IMR-90 (cell line): ENCODE data around the gene DDX41. TPM values are rescaled to one million over a fixed set of nuclear protein-coding genes. Genes with fewer than 3 reads are reported as not detected.

Experiments
- ATAC-seq: fragments of 200-7000 bp; cut with Tn5 transposase; 2 replicates; pipeline ENCODE4 v1.9.1; 2020; ENCODE audit warnings: low read depth, mild to moderate bottlenecking, moderate library complexity
- BruUV-seq: library from RNA; stranded (reverse); fragments of 400-500 nt; replicated peaks from 2 replicates; lab custom pipeline; 2021; lab: Mats Ljungman, UMichigan
- CTCF ChIA-PET: fragments of 300-600 bp; formaldehyde crosslinking; extraction: SDS; loops from one replicate; lab custom pipeline; 2021; ENCODE audit warnings: antibody characterized with exemption; lab: Yijun Ruan, JAX
- POLR2A ChIA-PET: fragments of 300-600 bp; sonication (Branson Sonifier 250); formaldehyde crosslinking; loops from one replicate; lab custom pipeline; 2022; ENCODE audit warnings: antibody characterized with exemption; ENCODE audit not compliant: unreplicated experiment; lab: Charles Lee
- DNase-seq: peaks from one replicate; pipeline ENCODE4 v3.0.0; 2013
- H2AFZ ChIP-seq: replicated peaks from 2 replicates; pipeline ENCODE3; 2013; ENCODE audit warnings: low read length, mild to moderate bottlenecking; ENCODE audit not compliant: poor library complexity
- H2AK5ac ChIP-seq: 2 replicates; pipeline ENCODE4 v1.6.1; 2013; ENCODE audit warnings: low read depth, low read length, inconsistent platforms
- H2AK9ac ChIP-seq: replicated peaks from 2 replicates; pipeline ENCODE3; 2013; ENCODE audit warnings: mild to moderate bottlenecking, low read depth, low read length, moderate library complexity; ENCODE audit not compliant: poor library complexity
- H2BK120ac ChIP-seq: 2 replicates; pipeline ENCODE4 v1.6.1; 2013; ENCODE audit warnings: low read depth, low read length, inconsistent platforms
- H2BK15ac ChIP-seq: 3 replicates; pipeline ENCODE4 v1.6.1; 2013; ENCODE audit warnings: low read depth, low read length, inconsistent platforms
- H2BK20ac ChIP-seq: 2 replicates; pipeline ENCODE4 v1.6.1; 2013; ENCODE audit warnings: low read depth, mild to moderate bottlenecking, inconsistent platforms, low read length, moderate library complexity
- H2BK5ac ChIP-seq: 2 replicates; pipeline ENCODE4 v1.6.1; 2013; ENCODE audit warnings: mild to moderate bottlenecking, low read depth, low read length, inconsistent platforms; ENCODE audit not compliant: poor library complexity, severe bottlenecking
- H3K14ac ChIP-seq: replicated peaks from 2 replicates; pipeline ENCODE4 v1.6.1; 2013; ENCODE audit warnings: low read depth, low read length, inconsistent platforms
- H3K18ac ChIP-seq: 2 replicates; pipeline ENCODE4 v1.6.1; 2013; ENCODE audit warnings: low read depth, low read length, control low read depth
- H3K23ac ChIP-seq: 2 replicates; pipeline ENCODE4 v1.6.1; 2013; ENCODE audit warnings: low read depth, low read length, inconsistent platforms
- H3K27ac ChIP-seq: 2 replicates; pipeline ENCODE4 v1.5.1; 2013; ENCODE audit warnings: mild to moderate bottlenecking, control low read depth, low read length; ENCODE audit not compliant: insufficient read depth
- H3K27me3 ChIP-seq: 2 replicates; pipeline ENCODE4 v1.6.1; 2013; ENCODE audit warnings: low read length; ENCODE audit not compliant: control insufficient read depth, insufficient read depth
- H3K36me3 ChIP-seq: 2 replicates; pipeline ENCODE4 v1.6.1; 2013; ENCODE audit warnings: low read length, mixed read lengths; ENCODE audit not compliant: control insufficient read depth, insufficient read depth
- H3K4ac ChIP-seq: 2 replicates; pipeline ENCODE4 v1.6.1; 2013; ENCODE audit warnings: low read depth, low read length, inconsistent platforms
- H3K4me1 ChIP-seq: 2 replicates; pipeline ENCODE4 v1.6.1; 2013; ENCODE audit warnings: low read length, mixed read lengths; ENCODE audit not compliant: control insufficient read depth, insufficient read depth
- H3K4me2 ChIP-seq: 2 replicates; pipeline ENCODE4 v1.6.1; 2013; ENCODE audit warnings: low read depth, mild to moderate bottlenecking, control low read depth, low read length, moderate library complexity
- H3K4me3 ChIP-seq: 2 replicates; pipeline ENCODE4 v1.5.1; 2013; ENCODE audit warnings: low read depth, mild to moderate bottlenecking, control low read depth, low read length, moderate library complexity; ENCODE audit not compliant: insufficient read depth
- H3K56ac ChIP-seq: 2 replicates; pipeline ENCODE4 v1.6.1; 2013; ENCODE audit warnings: low read length, inconsistent platforms; ENCODE audit not compliant: insufficient read depth; ENCODE audit errors: extremely low read depth
- H3K79me1 ChIP-seq, 2 experiments: 2 replicates each; pipeline ENCODE4 v1.6.1; 2013; ENCODE audit warnings: low read length in 2 of 2, inconsistent platforms in 1 of 2, low read depth in 1 of 2
- H3K9ac ChIP-seq: 2 replicates; pipeline ENCODE4 v1.6.1; 2013; ENCODE audit warnings: low read depth, low read length, control low read depth
- H3K9me1 ChIP-seq: 2 replicates; pipeline ENCODE4 v1.6.1; 2013; ENCODE audit warnings: low read length, inconsistent platforms; ENCODE audit not compliant: insufficient read depth
- H3K9me3 ChIP-seq: 2 replicates; pipeline ENCODE4 v1.6.1; 2013; ENCODE audit warnings: low read length; ENCODE audit not compliant: control insufficient read depth, insufficient read depth
- H4K20me1 ChIP-seq: 2 replicates; pipeline ENCODE4 v1.6.1; 2013; ENCODE audit warnings: low read length, inconsistent platforms; ENCODE audit not compliant: insufficient read depth
- H4K5ac ChIP-seq: 2 replicates; pipeline ENCODE4 v1.6.1; 2013; ENCODE audit warnings: mild to moderate bottlenecking, low read depth, low read length, control low read depth
- H4K8ac ChIP-seq, 2 experiments: 2 replicates each; pipeline ENCODE4 v1.6.1; 2013; ENCODE audit warnings: low read depth in 2 of 2, low read length in 2 of 2, control low read depth in 1 of 2, inconsistent platforms in 1 of 2
- H4K91ac ChIP-seq: 2 replicates; pipeline ENCODE4 v1.6.1; 2013; ENCODE audit warnings: low read depth, low read length, inconsistent platforms; ENCODE audit not compliant: insufficient read depth
- CEBPB ChIP-seq: IDR thresholded peaks from 2 replicates; pipeline ENCODE4 v1.6.1; 2012; ENCODE audit warnings: low read depth, low read length, improper control_type of control experiment
- MXI1 ChIP-seq: IDR thresholded peaks from 2 replicates; pipeline ENCODE4 v1.6.1; 2012; ENCODE audit warnings: low read depth, mild to moderate bottlenecking, low read length, moderate library complexity, borderline replicate concordance
- RAD21 ChIP-seq: IDR thresholded peaks from 2 replicates; pipeline ENCODE4 v1.6.1; 2012; ENCODE audit warnings: low read length, improper control_type of control experiment
- WGBS, 2 experiments: methylation state at CpG; one replicate each; pipeline versions ENCODE4 v1.1.5 to v1.1.7; 2013; ENCODE audit warnings: missing lambda C conversion rate in 2 of 2; ENCODE audit not compliant: insufficient read length in 1 of 2; ENCODE audit errors: extremely low coverage in 2 of 2; 5-methylcytosine and 5-hydroxymethylcytosine counted together
- dilution Hi-C: fragments of 300-500 bp; cut with HindIII; formaldehyde crosslinking; loops from one replicate; pipeline ENCODE4 v1.14.3; 2018; ENCODE audit warnings: low sequenced_read_pairs; ENCODE audit not compliant: unreplicated experiment
- in situ Hi-C: fragments of 300-500 bp; cut with MboI; formaldehyde crosslinking; loops from 3 replicates; pipeline ENCODE4 v1.14.3; 2019; ENCODE audit warnings: low sequenced_read_pairs, inconsistent platforms, mixed read lengths
- intact Hi-C: fragments of 100-400 bp; cut with micrococcal nuclease; formaldehyde crosslinking; loops from 2 replicates; pipeline ENCODE4 v1.10.0; 2022
- polyA plus RNA-seq, 3 experiments: library from polyadenylated mRNA; depleted of rRNA; stranded (reverse); fragments of >200 nt; gene quantifications; 2 replicates each; pipeline ENCODE4 v1.2.3, GENCODE V29; 2012; ENCODE audit warnings: low replicate concordance in 1 of 3
- total RNA-seq: library from RNA; depleted of rRNA; stranded (reverse); fragments of >200 nt; gene quantifications from 2 replicates; pipeline ENCODE4 v1.2.3, GENCODE V29; 2012

Gene DDX41
- total and polyA plus RNA-seq, 2 of the 4 experiments (the other 2 are of a cell fraction) = 130 to 170 TPM

- H2AFZ ChIP-seq = no peak overlapping the region
- TF ChIP-seq MXI1 (no peak), RAD21 (no peak), CEBPB (no peak)
- H3K9me1 ChIP-seq = no peaks in the 10 kb centered on the region
- H3K27ac ChIP-seq = no peak overlapping the region
- no peaks in the 10 kb centered on the region for H3K27me3 ChIP-seq
- H3K14ac ChIP-seq = no peak overlapping the region
- H2BK120ac ChIP-seq = no peak overlapping the region
- CTCF ChIA-PET = no interaction called here
- H3K36me3 ChIP-seq = peaks cover 51% of the 10 kb centered on the region
- H3K4me1 ChIP-seq = no peaks in the 10 kb centered on the region
- no peak overlapping the region for H3K18ac ChIP-seq
- no peak overlapping the region for H3K56ac ChIP-seq
- H4K91ac ChIP-seq = no peak overlapping the region
- WGBS, 2 experiments = 81% methylated on average over 9 of the region's 11 CpGs; no CpG with 5 or more reads in 1 of the 2 experiments
- POLR2A ChIA-PET = no interaction called here
- no peak overlapping the region for H2BK20ac ChIP-seq
- ATAC-seq = no peak
- no peak overlapping the region for H3K23ac ChIP-seq
- no peak overlapping the region for H2AK5ac ChIP-seq
- no peaks in the 10 kb centered on the region; the same call in 1 of the 2 replicates for H4K20me1 ChIP-seq
- no peak overlapping the region for H4K5ac ChIP-seq
- no TSS peak for BruUV-seq
- in situ Hi-C loops = no loop called here
- H3K79me1 ChIP-seq = peaks cover 12 to 13% of the 10 kb centered on the region in 2 experiments; a peak in 3 of 4 replicates
- no peak overlapping the region for H3K4ac ChIP-seq
- no peak overlapping the region for H2BK15ac ChIP-seq
- H3K9me3 ChIP-seq = no peaks in the 10 kb centered on the region
- H3K4me3 ChIP-seq = no peak overlapping the region
- intact Hi-C loops = no loop called here
- H2AK9ac ChIP-seq = no peak overlapping the region
- H3K9ac ChIP-seq = no peak overlapping the region
- dilution Hi-C loops = no loop called here
- no peak for DNase-seq
- no peak overlapping the region for H3K4me2 ChIP-seq
- no peak overlapping the region for H4K8ac ChIP-seq
- H2BK5ac ChIP-seq = no peak overlapping the region
Observed at GRCh38 chr5:177509991-177510566, 6.7 kb downstream of the DDX41 start.
